Type B pancreatic cell (in vitro differentiated cells): ENCODE measurements around the gene ITPK1. TPM values are rescaled to one million over a fixed set of nuclear protein-coding genes. Genes with fewer than 3 reads are reported as not detected.

Experiments
- DNase-seq: peaks from one replicate; pipeline ENCODE4 v3.0.0; 2021; ENCODE audit warnings: mixed read lengths; ENCODE audit not compliant: unreplicated experiment; ENCODE audit errors: extremely low spot score
- H3K27ac Mint-ChIP-seq: 2 replicates; pipeline ENCODE4 v1.8.0; 2021; ENCODE audit warnings: mild to moderate bottlenecking, mixed read lengths
- H3K27me3 Mint-ChIP-seq: 2 replicates; pipeline ENCODE4 v1.8.0; 2021; ENCODE audit warnings: mixed read lengths
- H3K36me3 Mint-ChIP-seq: 2 replicates; pipeline ENCODE4 v1.8.0; 2021; ENCODE audit warnings: mixed read lengths
- H3K4me1 Mint-ChIP-seq: one replicate; pipeline ENCODE4 v1.8.0; 2021; ENCODE audit warnings: mixed read lengths; ENCODE audit not compliant: unreplicated experiment
- H3K4me3 Mint-ChIP-seq: 2 replicates; pipeline ENCODE4 v1.8.0; 2021; ENCODE audit warnings: mild to moderate bottlenecking, mixed read lengths
- H3K9me3 Mint-ChIP-seq: 2 replicates; pipeline ENCODE4 v1.8.0; 2021; ENCODE audit warnings: mixed read lengths
- total RNA-seq: library from RNA; stranded (reverse); gene quantifications from 2 replicates; pipeline ENCODE4 v1.2.1, GENCODE V29; 2021; ENCODE audit warnings: low replicate concordance
- TF ChIP-seq, protein P1 (sequence below): fragments of 200-600 bp; sonication (generic); conservative IDR thresholded peaks from 2 replicates; pipeline ENCODE4 v1.5.0; 2021; ENCODE audit warnings: antibody characterized with exemption, mild to moderate bottlenecking

ITPK1 gene
- total RNA-seq, 1 donor from 2014 or later: 40.2 TPM

DNA sequence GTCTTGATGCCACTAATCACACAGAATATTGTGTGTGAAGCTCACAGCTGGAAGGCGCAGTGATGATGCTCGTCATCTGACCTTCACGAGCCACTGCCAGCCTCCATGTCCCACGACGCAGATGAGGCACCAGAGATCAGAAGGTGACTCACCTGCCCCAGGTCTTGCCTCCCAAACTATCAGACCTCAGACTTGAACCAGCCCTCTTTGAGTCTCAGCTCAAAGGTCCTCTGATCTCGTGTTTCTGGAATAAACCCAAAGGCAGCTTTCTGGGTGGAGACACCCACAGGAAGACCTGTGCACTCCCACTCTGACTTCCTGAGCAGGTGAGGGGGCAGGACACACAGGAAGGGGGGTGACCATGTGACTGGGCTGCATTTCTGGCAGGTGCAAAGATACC is 212.4 kb downstream of the ITPK1 start:
- TF ChIP-seq, protein P1, sequence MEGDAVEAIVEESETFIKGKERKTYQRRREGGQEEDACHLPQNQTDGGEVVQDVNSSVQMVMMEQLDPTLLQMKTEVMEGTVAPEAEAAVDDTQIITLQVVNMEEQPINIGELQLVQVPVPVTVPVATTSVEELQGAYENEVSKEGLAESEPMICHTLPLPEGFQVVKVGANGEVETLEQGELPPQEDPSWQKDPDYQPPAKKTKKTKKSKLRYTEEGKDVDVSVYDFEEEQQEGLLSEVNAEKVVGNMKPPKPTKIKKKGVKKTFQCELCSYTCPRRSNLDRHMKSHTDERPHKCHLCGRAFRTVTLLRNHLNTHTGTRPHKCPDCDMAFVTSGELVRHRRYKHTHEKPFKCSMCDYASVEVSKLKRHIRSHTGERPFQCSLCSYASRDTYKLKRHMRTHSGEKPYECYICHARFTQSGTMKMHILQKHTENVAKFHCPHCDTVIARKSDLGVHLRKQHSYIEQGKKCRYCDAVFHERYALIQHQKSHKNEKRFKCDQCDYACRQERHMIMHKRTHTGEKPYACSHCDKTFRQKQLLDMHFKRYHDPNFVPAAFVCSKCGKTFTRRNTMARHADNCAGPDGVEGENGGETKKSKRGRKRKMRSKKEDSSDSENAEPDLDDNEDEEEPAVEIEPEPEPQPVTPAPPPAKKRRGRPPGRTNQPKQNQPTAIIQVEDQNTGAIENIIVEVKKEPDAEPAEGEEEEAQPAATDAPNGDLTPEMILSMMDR: no peak
- Mint-ChIP-seq H3K4me1 (no peaks in the 10 kb centered on the region), H3K27ac (no peak overlapping the region), H3K4me3 (no peak overlapping the region), H3K36me3 (no peaks in the 10 kb centered on the region), H3K9me3 (no peaks in the 10 kb centered on the region), H3K27me3 (peaks cover 50% of the 10 kb centered on the region)
- no peak for DNase-seq

GRCh38 chr14:92902726-92903125 is 213.0 kb downstream of the ITPK1 start:
- TF ChIP-seq, protein P1: no peak
- Mint-ChIP-seq H3K36me3 (no peaks in the 10 kb centered on the region), H3K27ac (no peak overlapping the region), H3K4me3 (no peak overlapping the region), H3K9me3 (no peaks in the 10 kb centered on the region), H3K4me1 (no peaks in the 10 kb centered on the region), H3K27me3 (peaks cover 50% of the 10 kb centered on the region)
- DNase-seq: no peak

GRCh38 chr14:92902191-92902590 is 213.5 kb downstream of the ITPK1 start:
- Mint-ChIP-seq H3K4me1 (no peaks in the 10 kb centered on the region), H3K9me3 (no peaks in the 10 kb centered on the region), H3K4me3 (no peak overlapping the region), H3K27me3 (peaks cover 48% of the 10 kb centered on the region), H3K36me3 (no peaks in the 10 kb centered on the region), H3K27ac (no peak overlapping the region)
- TF ChIP-seq, protein P1: no peak
- DNase-seq: no peak

DNA sequence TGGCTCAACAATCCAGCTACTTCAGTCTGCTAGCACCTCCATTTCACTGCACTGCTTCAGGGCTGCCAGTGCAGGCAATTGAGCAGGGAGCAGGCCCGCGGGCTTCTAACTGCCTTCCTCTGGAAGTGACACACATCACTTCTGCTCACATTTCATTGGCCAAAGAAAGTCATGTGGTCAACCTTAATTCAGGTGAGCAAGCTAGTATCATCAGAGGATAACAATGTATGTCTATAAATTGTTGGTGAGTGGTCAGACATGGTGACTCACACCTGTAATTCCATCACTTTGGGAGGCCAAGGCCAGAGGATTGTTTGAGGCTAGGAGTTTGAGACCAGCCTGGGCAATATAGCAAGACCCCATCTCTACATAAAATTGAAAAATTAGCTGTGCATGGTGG is 215.1 kb downstream of the ITPK1 start:
- TF ChIP-seq, protein P1: no peak
- Mint-ChIP-seq H3K27me3 (peaks cover 50% of the 10 kb centered on the region), H3K4me1 (no peaks in the 10 kb centered on the region), H3K9me3 (no peaks in the 10 kb centered on the region), H3K27ac (no peak overlapping the region), H3K36me3 (no peaks in the 10 kb centered on the region), H3K4me3 (no peak overlapping the region)
- DNase-seq: no peak

DNA sequence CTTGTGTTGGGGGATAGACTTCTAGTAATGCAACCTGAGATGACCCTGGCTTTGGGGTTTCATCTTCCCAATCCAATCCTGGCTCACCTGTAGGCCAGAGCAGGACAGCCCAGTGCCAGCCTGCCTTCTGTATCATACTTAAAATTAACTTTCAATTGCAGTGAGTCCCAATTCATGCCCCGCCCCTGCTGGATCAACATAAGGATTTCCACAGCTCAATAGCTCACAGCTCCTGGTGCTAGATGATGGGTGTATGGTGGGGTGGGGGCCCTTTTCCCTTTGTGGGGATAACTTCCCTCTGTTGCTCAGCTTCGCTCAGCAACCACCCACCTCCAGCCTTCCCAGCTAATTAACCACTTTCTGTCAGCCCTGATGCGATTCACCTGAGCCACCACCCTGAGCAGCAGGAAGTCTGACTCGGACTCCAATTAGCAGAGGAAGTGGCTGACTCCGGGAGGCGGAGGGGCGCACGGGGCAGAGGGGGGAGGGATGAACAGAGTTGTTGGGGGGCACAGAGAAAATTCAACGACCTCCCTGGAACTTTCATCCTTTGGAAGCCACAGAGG is 217.1 kb downstream of the ITPK1 start:
- TF ChIP-seq, protein P1: no peak
- H3K9me3 Mint-ChIP-seq: no peaks in the 10 kb centered on the region
- peaks cover 37% of the 10 kb centered on the region for H3K27me3 Mint-ChIP-seq
- DNase-seq: no peak
- H3K4me3 Mint-ChIP-seq: no peak overlapping the region
- H3K36me3 Mint-ChIP-seq: no peaks in the 10 kb centered on the region
- no peaks in the 10 kb centered on the region for H3K4me1 Mint-ChIP-seq
- no peak overlapping the region for H3K27ac Mint-ChIP-seq
